HAP-1 (cell line): ENCODE data around the gene NCOA3.
A peak's percentile ranks its signal among the peaks of the same experiment; 100 is the strongest.

Experiments used
- DNase-seq, 2 experiments: peaks; one replicate each; pipeline ENCODE4 v3.0.0-alpha.2; 2016 to 2020; ENCODE audit warnings: low spot score in 2 of 2
- H3K27me3 ChIP-seq: fragments of 250-450 bp; sonication (Bioruptor Pico); 2 replicates; pipeline ENCODE4 v1.5.1; 2020; ENCODE audit warnings: low read depth, mild to moderate bottlenecking, moderate library complexity
- H3K36me3 ChIP-seq: fragments of 250-450 bp; sonication (Bioruptor Pico); replicated peaks from 2 replicates; pipeline ENCODE4 v1.5.1; 2020; ENCODE audit warnings: mild to moderate bottlenecking
- H3K4me1 ChIP-seq: fragments of 250-450 bp; sonication (Bioruptor Pico); 2 replicates; pipeline ENCODE4 v1.5.1; 2020; ENCODE audit warnings: mild to moderate bottlenecking
- H3K4me3 ChIP-seq: fragments of 250-450 bp; sonication (Bioruptor Pico); 2 replicates; pipeline ENCODE4 v1.5.1; 2020; ENCODE audit warnings: mild to moderate bottlenecking, moderate library complexity
- H3K9me3 ChIP-seq: fragments of 250-450 bp; sonication (Bioruptor Pico); 2 replicates; pipeline ENCODE4 v1.5.1; 2020; ENCODE audit warnings: mild to moderate bottlenecking, moderate library complexity
- in situ Hi-C: fragments of 300-500 bp; cut with MboI; formaldehyde crosslinking; loops from 3 replicates; pipeline ENCODE4 v1.14.3; 2020; ENCODE audit warnings: low sequenced_read_pairs, inconsistent platforms, mixed read lengths

NCOA3 gene

DNA sequence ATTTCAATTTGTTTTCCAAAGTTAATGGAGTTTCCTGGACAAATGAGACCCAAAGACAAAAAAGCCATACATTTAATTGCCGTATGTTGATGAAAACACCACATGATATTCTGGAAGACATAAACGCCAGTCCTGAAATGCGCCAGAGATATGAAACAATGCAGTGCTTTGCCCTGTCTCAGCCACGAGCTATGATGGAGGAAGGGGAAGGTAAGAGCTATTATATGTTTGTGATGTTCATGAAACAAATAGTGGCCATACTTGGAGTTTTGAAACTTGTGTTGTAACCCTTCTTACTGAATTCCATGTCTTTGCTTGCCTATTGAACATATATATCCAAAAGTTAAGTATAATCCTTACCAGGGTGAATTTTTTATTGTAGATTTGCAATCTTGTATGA is 125.9 kb downstream of the NCOA3 start:
- Histone ChIP-seq H3K9me3 (no peaks in the 10 kb centered on the region), H3K4me1 (peaks cover 5% of the 10 kb centered on the region; the same call in 1 of the 2 replicates), H3K27me3 (no peaks in the 10 kb centered on the region), H3K36me3 (no peaks in the 10 kb centered on the region; the same call in 1 of the 2 replicates), H3K4me3 (no peak overlapping the region)
- in situ Hi-C loops, result loop anchor here (25.0 kb wide), 2 partner anchors 340 to 415 kb away; no protein-coding TSS in a partner anchor
- no peak for DNase-seq

- Histone ChIP-seq H3K9me3 (no peaks in the 10 kb centered on the region), H3K36me3 (no peaks in the 10 kb centered on the region; the same call in 1 of the 2 replicates), H3K27me3 (no peaks in the 10 kb centered on the region), H3K4me3 (no peak overlapping the region), H3K4me1 (no peaks in the 10 kb centered on the region)
- DNase-seq, result no peak
- in situ Hi-C loops, result loop anchor here (25.0 kb wide), 2 partner anchors 343 to 418 kb away; no protein-coding TSS in a partner anchor
Measured at GRCh38 chr20:47629907-47630306, 128.2 kb downstream of the NCOA3 start.

DNA sequence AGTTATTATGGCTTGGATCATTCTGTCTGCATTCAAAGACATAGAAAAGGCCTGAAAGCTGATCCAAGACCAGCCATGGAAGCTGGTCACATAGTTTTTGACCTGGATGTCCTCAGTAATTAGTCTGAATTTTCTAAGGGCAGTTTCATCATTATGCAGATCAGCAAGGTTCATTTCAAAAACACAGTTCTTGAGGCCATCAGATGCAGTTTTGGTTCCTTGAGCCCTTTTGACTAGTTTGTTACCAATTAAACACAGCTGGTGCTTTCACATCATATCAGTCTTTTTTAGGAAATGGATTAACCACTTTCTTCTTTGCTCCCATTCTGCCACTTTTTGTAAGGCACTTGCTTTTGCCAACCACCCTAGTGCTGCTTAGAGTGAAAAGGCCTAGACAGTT is 129.4 kb downstream of the NCOA3 start:
- no peaks in the 10 kb centered on the region for H3K27me3 ChIP-seq
- no peaks in the 10 kb centered on the region for H3K4me1 ChIP-seq
- H3K36me3 ChIP-seq, result peaks cover 3% of the 10 kb centered on the region
- no peak for DNase-seq
- no peaks in the 10 kb centered on the region for H3K9me3 ChIP-seq
- in situ Hi-C loops, result loop anchor here (25.0 kb wide), 2 partner anchors 344 to 419 kb away; no protein-coding TSS in a partner anchor
- H3K4me3 ChIP-seq, result no peak overlapping the region

DNA sequence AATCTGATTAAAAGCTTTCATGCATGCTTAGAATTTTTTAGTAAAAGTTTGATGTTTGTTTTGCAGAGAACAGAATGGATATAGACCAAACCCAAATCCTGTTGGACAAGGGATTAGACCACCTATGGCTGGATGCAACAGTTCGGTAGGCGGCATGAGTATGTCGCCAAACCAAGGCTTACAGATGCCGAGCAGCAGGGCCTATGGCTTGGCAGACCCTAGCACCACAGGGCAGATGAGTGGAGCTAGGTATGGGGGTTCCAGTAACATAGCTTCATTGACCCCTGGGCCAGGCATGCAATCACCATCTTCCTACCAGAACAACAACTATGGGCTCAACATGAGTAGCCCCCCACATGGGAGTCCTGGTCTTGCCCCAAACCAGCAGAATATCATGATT is 133.6 kb downstream of the NCOA3 start:
- in situ Hi-C loops, result loop anchor here (25.0 kb wide), 2 partner anchors 348 to 423 kb away; no protein-coding TSS in a partner anchor

GRCh38 chr20:47638851-47639250 is 137.2 kb downstream of the NCOA3 start:
- in situ Hi-C loops, result loop anchor here (25.0 kb wide), 2 partner anchors 352 to 427 kb away; no protein-coding TSS in a partner anchor
- DNase-seq, result no peak
- H3K36me3 ChIP-seq, result peaks cover 18% of the 10 kb centered on the region
- H3K4me3 ChIP-seq, result no peak overlapping the region
- no peaks in the 10 kb centered on the region for H3K9me3 ChIP-seq
- H3K27me3 ChIP-seq, result no peaks in the 10 kb centered on the region
- no peaks in the 10 kb centered on the region for H3K4me1 ChIP-seq

More for the DNA sequence above, 133.6 kb downstream of the NCOA3 start:
- Histone ChIP-seq H3K4me1 (no peaks in the 10 kb centered on the region), H3K36me3 (peaks cover 8% of the 10 kb centered on the region), H3K4me3 (no peak overlapping the region), H3K27me3 (no peaks in the 10 kb centered on the region), H3K9me3 (no peaks in the 10 kb centered on the region)
- DNase-seq, result no peak

DNA sequence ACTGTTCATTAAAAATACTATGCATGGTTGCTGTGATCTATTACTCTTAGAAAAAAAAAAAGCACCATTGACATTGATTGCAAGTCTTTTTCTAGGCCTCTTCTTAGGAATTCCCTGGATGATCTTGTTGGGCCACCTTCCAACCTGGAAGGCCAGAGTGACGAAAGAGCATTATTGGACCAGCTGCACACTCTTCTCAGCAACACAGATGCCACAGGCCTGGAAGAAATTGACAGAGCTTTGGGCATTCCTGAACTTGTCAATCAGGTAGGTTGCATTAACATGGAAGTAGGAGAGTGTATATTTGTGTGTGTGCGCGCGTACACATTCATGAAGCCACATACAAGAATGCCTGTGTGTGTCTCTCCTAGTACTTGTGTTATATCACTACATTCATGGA is 140.4 kb downstream of the NCOA3 start:
- H3K4me3 ChIP-seq, result no peak overlapping the region
- H3K4me1 ChIP-seq, result no peaks in the 10 kb centered on the region
- in situ Hi-C loops, result loop anchor here (25.0 kb wide), 2 partner anchors 355 to 430 kb away; no protein-coding TSS in a partner anchor
- peaks cover 13% of the 10 kb centered on the region; the same call in 1 of the 2 replicates for H3K36me3 ChIP-seq
- no peak for DNase-seq
- no peaks in the 10 kb centered on the region for H3K27me3 ChIP-seq
- H3K9me3 ChIP-seq, result no peaks in the 10 kb centered on the region

DNA sequence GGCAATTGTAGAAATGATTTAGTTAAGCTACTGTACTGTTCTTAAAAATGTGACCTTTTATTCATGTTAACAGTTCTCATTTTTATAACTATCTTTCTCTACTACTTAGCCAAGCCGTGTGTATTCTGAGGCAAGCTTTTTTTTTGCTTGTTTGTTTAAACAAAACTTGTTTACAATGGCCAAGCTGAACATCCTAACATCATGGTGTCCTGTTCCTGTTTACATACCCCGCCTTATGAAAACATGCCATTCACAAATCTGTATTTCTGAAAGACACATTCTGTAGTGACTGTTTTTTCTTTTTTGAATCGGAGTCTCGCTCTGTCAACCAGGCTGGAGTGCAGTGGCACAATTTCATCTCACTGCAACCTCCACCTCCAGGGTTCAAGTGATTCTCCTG is 140.9 kb downstream of the NCOA3 start:
- in situ Hi-C loops, result loop anchor here (25.0 kb wide), 2 partner anchors 355 to 430 kb away; no protein-coding TSS in a partner anchor
- H3K27me3 ChIP-seq, result no peaks in the 10 kb centered on the region
- H3K36me3 ChIP-seq, result peaks cover 11% of the 10 kb centered on the region; the same call in 1 of the 2 replicates
- H3K4me3 ChIP-seq, result no peak overlapping the region
- DNase-seq, result no peak
- H3K9me3 ChIP-seq, result no peaks in the 10 kb centered on the region
- H3K4me1 ChIP-seq, result no peaks in the 10 kb centered on the region

DNA sequence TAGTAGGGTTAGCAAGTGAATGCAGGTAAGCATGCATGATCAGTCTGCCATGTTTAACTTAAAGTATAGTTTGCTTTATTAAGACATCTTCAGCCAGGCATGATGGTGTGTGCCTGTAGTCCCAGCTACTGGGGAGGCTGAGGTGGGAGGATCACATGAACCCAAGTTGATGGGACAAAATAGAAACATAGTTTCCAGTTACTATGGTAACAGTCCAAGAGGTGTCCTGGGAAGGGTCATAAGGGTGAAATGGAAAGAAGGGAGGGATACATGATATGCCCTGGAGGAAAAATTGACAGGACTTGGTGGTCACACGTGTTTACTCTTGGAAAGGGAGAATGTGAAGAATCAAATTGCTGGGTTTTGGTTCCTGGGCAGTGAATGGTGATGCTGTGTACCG is 143.9 kb downstream of the NCOA3 start:
- no peaks in the 10 kb centered on the region for H3K4me1 ChIP-seq
- DNase-seq, result no peak
- no peaks in the 10 kb centered on the region for H3K9me3 ChIP-seq
- H3K27me3 ChIP-seq, result no peaks in the 10 kb centered on the region
- in situ Hi-C loops, result loop anchor here (25.0 kb wide), 2 partner anchors 358 to 433 kb away; no protein-coding TSS in a partner anchor
- H3K36me3 ChIP-seq, result peaks cover 11% of the 10 kb centered on the region; the same call in 1 of the 2 replicates
- no peak overlapping the region for H3K4me3 ChIP-seq

- Histone ChIP-seq H3K27me3 (no peaks in the 10 kb centered on the region), H3K4me1 (no peaks in the 10 kb centered on the region), H3K4me3 (no peak overlapping the region), H3K36me3 (peaks cover 12% of the 10 kb centered on the region), H3K9me3 (no peaks in the 10 kb centered on the region)
- no peak for DNase-seq
- in situ Hi-C loops, result loop anchor here (25.0 kb wide), 2 partner anchors 361 to 436 kb away; no protein-coding TSS in a partner anchor
Measured at GRCh38 chr20:47647994-47648393, 146.3 kb downstream of the NCOA3 start.

DNA sequence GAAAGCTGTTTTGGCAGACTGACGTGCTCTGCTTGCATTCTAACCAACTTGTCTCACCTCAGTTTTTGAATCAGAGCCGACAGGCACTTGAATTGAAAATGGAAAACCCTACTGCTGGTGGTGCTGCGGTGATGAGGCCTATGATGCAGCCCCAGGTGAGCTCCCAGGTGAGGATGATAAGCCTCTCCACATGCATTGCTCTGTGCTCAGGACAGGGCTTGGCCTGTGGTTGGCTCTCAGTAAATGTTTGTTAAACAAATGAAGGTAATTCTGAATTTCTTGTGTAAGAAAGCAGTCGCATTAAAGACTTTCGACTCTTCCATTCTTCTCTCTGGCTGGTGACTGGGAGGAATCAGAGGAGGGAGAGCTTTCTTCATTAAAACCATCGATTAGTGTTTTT is 147.3 kb downstream of the NCOA3 start:
- H3K9me3 ChIP-seq, result no peaks in the 10 kb centered on the region
- H3K4me1 ChIP-seq, result peaks cover 6% of the 10 kb centered on the region
- DNase-seq, result no peak
- no peak overlapping the region for H3K4me3 ChIP-seq
- no peaks in the 10 kb centered on the region for H3K27me3 ChIP-seq
- in situ Hi-C loops, result loop anchor here (25.0 kb wide), 2 partner anchors 362 to 437 kb away; no protein-coding TSS in a partner anchor
- peaks cover 8% of the 10 kb centered on the region for H3K36me3 ChIP-seq

DNA sequence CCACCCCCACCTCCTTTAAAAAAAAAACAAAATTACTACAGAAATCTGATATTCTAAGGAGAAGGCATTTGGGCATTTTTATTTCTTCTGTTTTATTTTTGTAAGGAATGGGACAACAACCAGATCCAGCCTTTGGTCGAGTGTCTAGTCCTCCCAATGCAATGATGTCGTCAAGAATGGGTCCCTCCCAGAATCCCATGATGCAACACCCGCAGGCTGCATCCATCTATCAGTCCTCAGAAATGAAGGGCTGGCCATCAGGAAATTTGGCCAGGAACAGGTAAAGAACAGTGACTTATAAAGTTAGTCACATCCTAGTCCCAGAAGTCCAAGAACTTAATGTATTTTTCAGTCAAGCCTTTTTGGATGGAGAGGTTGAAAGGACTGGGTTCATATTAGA is 150.6 kb downstream of the NCOA3 start:
- no peak for DNase-seq
- H3K36me3 ChIP-seq, result peaks cover 12% of the 10 kb centered on the region
- peaks cover 15% of the 10 kb centered on the region for H3K4me1 ChIP-seq
- H3K4me3 ChIP-seq, result no peak overlapping the region
- in situ Hi-C loops, result no loop called here
- no peaks in the 10 kb centered on the region for H3K27me3 ChIP-seq
- H3K9me3 ChIP-seq, result no peaks in the 10 kb centered on the region

GRCh38 chr20:47652794-47653193 is 151.1 kb downstream of the NCOA3 start:
- DNase-seq, result no peak
- Histone ChIP-seq H3K4me1 (peaks cover 15% of the 10 kb centered on the region), H3K27me3 (no peaks in the 10 kb centered on the region), H3K4me3 (no peak overlapping the region), H3K36me3 (peaks cover 12% of the 10 kb centered on the region), H3K9me3 (no peaks in the 10 kb centered on the region)
- in situ Hi-C loops, result no loop called here

DNA sequence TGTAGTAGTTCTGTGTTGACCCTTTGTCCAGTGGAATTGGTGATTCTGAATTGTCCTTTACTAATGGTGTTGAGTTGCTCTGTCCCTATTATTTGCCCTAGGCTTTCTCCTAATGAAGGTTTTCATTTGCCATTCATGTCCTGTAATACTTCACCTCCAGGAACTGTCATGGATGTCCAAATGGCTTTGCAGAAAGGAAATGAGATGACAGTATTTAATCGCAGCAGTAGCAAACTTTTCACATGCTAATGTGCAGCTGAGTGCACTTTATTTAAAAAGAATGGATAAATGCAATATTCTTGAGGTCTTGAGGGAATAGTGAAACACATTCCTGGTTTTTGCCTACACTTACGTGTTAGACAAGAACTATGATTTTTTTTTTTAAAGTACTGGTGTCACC is 152.2 kb downstream of the NCOA3 start:
- H3K27me3 ChIP-seq, result no peaks in the 10 kb centered on the region
- DNase-seq, result peak in 1 of 2 experiments; percentile 76
- H3K4me3 ChIP-seq, result no peak overlapping the region
- in situ Hi-C loops, result no loop called here
- peaks cover 15% of the 10 kb centered on the region for H3K4me1 ChIP-seq
- no peaks in the 10 kb centered on the region for H3K9me3 ChIP-seq
- H3K36me3 ChIP-seq, result peaks cover 12% of the 10 kb centered on the region

DNA sequence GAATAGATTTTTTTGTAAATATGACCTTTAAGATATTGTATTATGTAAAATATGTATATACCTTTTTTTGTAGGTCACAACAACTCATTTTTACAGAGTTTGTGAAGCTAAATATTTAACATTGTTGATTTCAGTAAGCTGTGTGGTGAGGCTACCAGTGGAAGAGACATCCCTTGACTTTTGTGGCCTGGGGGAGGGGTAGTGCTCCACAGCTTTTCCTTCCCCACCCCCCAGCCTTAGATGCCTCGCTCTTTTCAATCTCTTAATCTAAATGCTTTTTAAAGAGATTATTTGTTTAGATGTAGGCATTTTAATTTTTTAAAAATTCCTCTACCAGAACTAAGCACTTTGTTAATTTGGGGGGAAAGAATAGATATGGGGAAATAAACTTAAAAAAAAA is 152.7 kb downstream of the NCOA3 start:
- in situ Hi-C loops, result no loop called here
- H3K36me3 ChIP-seq, result peaks cover 12% of the 10 kb centered on the region

More for the DNA sequence above, 152.7 kb downstream of the NCOA3 start:
- Histone ChIP-seq H3K27me3 (no peaks in the 10 kb centered on the region), H3K9me3 (no peaks in the 10 kb centered on the region), H3K4me1 (peaks cover 15% of the 10 kb centered on the region), H3K4me3 (no peak overlapping the region)
- no peak for DNase-seq
